Mesendoderm (in vitro differentiated cells): ENCODE measurements around the gene DCAF17.
A peak's percentile ranks its signal among the peaks of the same experiment; 100 is the strongest.
"Not testable (repeated sequence)": the region's sequence is repeated elsewhere in the genome, so short reads cannot be mapped to it uniquely, and the experiment has no call there.

Experiments used
- DNase-seq: peaks from one replicate; pipeline ENCODE4 v3.0.0; 2013
- H2AK5ac ChIP-seq: 2 replicates; pipeline ENCODE4 v1.6.1; 2013; ENCODE audit warnings: low read length, inconsistent platforms
- H2BK120ac ChIP-seq: 2 replicates; pipeline ENCODE4 v1.6.1; 2013; ENCODE audit warnings: low read depth, mild to moderate bottlenecking, low read length, moderate library complexity, mixed read lengths
- H2BK15ac ChIP-seq: replicated peaks from 2 replicates; pipeline ENCODE4 v1.6.1; 2013; ENCODE audit warnings: low read depth, mild to moderate bottlenecking, moderate library complexity
- H2BK5ac ChIP-seq: 2 replicates; pipeline ENCODE4 v1.6.1; 2013; ENCODE audit warnings: low read length, inconsistent platforms
- H3K18ac ChIP-seq: 2 replicates; pipeline ENCODE4 v1.6.1; 2013; ENCODE audit warnings: mild to moderate bottlenecking, low read length, mixed read lengths
- H3K23ac ChIP-seq: one replicate; pipeline ENCODE4 v1.6.1; 2013; ENCODE audit warnings: low read length
- H3K27ac ChIP-seq: 2 replicates; pipeline ENCODE4 v1.5.1; 2013; ENCODE audit warnings: low read depth, mild to moderate bottlenecking, inconsistent platforms, low read length, moderate library complexity
- H3K27me3 ChIP-seq: 2 replicates; pipeline ENCODE4 v1.6.1; 2013; ENCODE audit warnings: low read length, control low read depth, mild to moderate bottlenecking, inconsistent platforms; ENCODE audit not compliant: insufficient read depth, poor library complexity
- H3K36me3 ChIP-seq: 2 replicates; pipeline ENCODE4 v1.6.1; 2013; ENCODE audit warnings: low read length, inconsistent platforms; ENCODE audit not compliant: control insufficient read depth, insufficient read depth
- H3K4ac ChIP-seq: one replicate; pipeline ENCODE4 v1.6.1; 2013; ENCODE audit warnings: low read depth, mild to moderate bottlenecking, low read length, moderate library complexity
- H3K4me1 ChIP-seq: 2 replicates; pipeline ENCODE4 v1.6.1; 2013; ENCODE audit warnings: low read depth, low read length, inconsistent platforms; ENCODE audit not compliant: control insufficient read depth
- H3K4me2 ChIP-seq: 2 replicates; pipeline ENCODE4 v1.6.1; 2013; ENCODE audit warnings: low read length
- H3K4me3 ChIP-seq: 2 replicates; pipeline ENCODE4 v1.5.1; 2013; ENCODE audit warnings: mild to moderate bottlenecking, low read length
- H3K56ac ChIP-seq: one replicate; pipeline ENCODE4 v1.6.1; 2013; ENCODE audit warnings: low read length
- H3K79me1 ChIP-seq: 2 replicates; pipeline ENCODE4 v1.6.1; 2013; ENCODE audit warnings: low read length, inconsistent platforms
- H3K79me2 ChIP-seq: 2 replicates; pipeline ENCODE4 v1.6.1; 2013; ENCODE audit warnings: mild to moderate bottlenecking, low read length; ENCODE audit not compliant: control insufficient read depth, insufficient read depth
- H3K9ac ChIP-seq: 2 replicates; pipeline ENCODE4 v1.6.1; 2013; ENCODE audit warnings: low read length, inconsistent platforms
- H4K5ac ChIP-seq: one replicate; pipeline ENCODE4 v1.6.1; 2013; ENCODE audit warnings: low read length
- H4K8ac ChIP-seq: one replicate; pipeline ENCODE4 v1.6.1; 2013; ENCODE audit warnings: low read depth, mild to moderate bottlenecking, control low read depth, low read length, moderate library complexity
- WGBS: extraction: QIAGEN DNeasy Blood & Tissue Kit; methylation state at CpG from one replicate; pipeline ENCODE4 v1.1.7; 2013; ENCODE audit warnings: low lambda C conversion rate, missing lambda C conversion rate; ENCODE audit not compliant: insufficient coverage; ENCODE audit errors: extremely low coverage; 5-methylcytosine and 5-hydroxymethylcytosine counted together

Gene DCAF17

DNA sequence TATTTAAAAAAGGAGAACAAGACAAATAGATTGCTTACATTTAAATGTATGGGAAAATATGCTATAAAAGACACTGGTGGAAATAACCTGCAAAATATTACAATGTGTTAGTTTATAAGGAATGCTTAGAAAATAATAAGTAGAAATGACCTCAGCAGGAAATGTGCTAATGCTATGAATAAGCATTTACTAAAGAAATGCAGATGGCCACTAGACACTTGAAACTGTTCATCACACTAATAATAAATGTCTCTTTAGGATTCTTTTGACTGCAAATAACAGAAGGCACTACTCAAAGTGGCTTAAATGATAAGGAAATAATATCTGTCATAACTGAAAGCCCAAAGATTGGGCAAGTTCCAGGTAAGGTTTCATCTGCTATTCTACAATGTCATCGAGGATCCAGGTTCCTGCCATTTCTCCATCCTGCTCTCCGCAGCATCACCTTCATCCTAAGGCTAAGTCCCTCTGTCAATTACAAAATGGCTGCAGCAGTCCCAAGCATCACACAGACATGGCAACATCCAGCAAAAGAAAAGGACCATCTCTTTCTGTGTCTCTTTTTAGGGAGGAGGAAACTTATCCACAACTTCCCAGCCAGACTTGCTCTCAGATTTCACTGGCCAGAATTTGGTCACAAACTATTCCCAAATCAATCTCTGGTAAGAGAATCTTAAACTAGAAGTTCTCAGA, 22.1 kb upstream of the DCAF17 start:
- H3K27ac ChIP-seq: no peak overlapping the region
- no peaks in the 10 kb centered on the region for H3K36me3 ChIP-seq
- H3K23ac ChIP-seq: no peak overlapping the region
- H4K8ac ChIP-seq: no peak overlapping the region
- no peak overlapping the region for H2BK15ac ChIP-seq
- no peak for DNase-seq
- no peak overlapping the region for H2BK120ac ChIP-seq
- WGBS: no CpG with 5 or more reads among the region's 2 CpGs
- H3K27me3 ChIP-seq: no peaks in the 10 kb centered on the region
- no peak overlapping the region for H3K4me2 ChIP-seq
- no peak overlapping the region for H3K4me3 ChIP-seq
- peaks cover 3% of the 10 kb centered on the region for H3K4me1 ChIP-seq
- no peak overlapping the region for H3K4ac ChIP-seq
- no peak overlapping the region for H2AK5ac ChIP-seq
- no peak overlapping the region for H2BK5ac ChIP-seq
- H4K5ac ChIP-seq: no peak overlapping the region
- no peak overlapping the region for H3K18ac ChIP-seq
- no peak overlapping the region for H3K9ac ChIP-seq
- no peaks in the 10 kb centered on the region for H3K79me1 ChIP-seq
- H3K79me2 ChIP-seq: peaks cover 1% of the 10 kb centered on the region
- no peak overlapping the region for H3K56ac ChIP-seq

DNA sequence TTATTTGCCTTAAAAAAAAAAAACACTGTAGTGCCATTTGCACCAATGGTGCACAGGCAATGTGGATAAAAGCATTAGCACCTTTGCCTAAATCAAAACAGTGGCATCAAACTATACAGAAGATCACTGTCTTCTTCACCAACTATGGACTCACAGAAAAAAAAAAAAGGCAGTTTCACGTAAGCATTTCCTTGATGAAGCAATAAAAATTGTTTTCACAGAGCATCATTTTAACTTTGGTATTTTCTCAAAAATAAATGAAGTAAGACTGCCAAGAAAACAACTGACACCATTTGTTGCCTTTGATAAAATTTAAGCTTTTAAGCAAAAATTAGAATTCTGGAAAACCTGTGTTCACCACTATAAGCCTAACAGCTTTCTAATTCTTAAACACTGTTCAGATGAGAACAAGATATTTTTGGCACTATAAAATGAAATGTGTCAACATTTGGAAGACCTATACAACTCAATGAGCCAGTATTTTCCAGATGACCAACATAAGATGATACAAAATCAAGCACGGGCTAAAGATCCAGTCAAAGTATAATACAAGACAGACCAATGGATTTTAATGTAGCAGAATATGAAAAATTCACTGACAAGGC, 21.4 kb upstream of the DCAF17 start:
- no peak overlapping the region for H2BK5ac ChIP-seq
- no peak overlapping the region for H3K9ac ChIP-seq
- H4K5ac ChIP-seq: no peak overlapping the region
- DNase-seq: no peak
- H3K79me1 ChIP-seq: no peaks in the 10 kb centered on the region
- H3K36me3 ChIP-seq: no peaks in the 10 kb centered on the region
- H3K27ac ChIP-seq: no peak overlapping the region
- no CpG with 5 or more reads among the region's 2 CpGs for WGBS
- no peak overlapping the region for H2BK15ac ChIP-seq
- H3K4me2 ChIP-seq: no peak overlapping the region
- no peak overlapping the region for H3K18ac ChIP-seq
- no peak overlapping the region for H3K23ac ChIP-seq
- H3K4me1 ChIP-seq: peaks cover 3% of the 10 kb centered on the region
- H2AK5ac ChIP-seq: no peak overlapping the region
- H3K27me3 ChIP-seq: no peaks in the 10 kb centered on the region
- peaks cover 1% of the 10 kb centered on the region for H3K79me2 ChIP-seq
- H3K4me3 ChIP-seq: no peak overlapping the region
- no peak overlapping the region for H2BK120ac ChIP-seq
- no peak overlapping the region for H3K4ac ChIP-seq
- H3K56ac ChIP-seq: no peak overlapping the region
- H4K8ac ChIP-seq: no peak overlapping the region

DNA sequence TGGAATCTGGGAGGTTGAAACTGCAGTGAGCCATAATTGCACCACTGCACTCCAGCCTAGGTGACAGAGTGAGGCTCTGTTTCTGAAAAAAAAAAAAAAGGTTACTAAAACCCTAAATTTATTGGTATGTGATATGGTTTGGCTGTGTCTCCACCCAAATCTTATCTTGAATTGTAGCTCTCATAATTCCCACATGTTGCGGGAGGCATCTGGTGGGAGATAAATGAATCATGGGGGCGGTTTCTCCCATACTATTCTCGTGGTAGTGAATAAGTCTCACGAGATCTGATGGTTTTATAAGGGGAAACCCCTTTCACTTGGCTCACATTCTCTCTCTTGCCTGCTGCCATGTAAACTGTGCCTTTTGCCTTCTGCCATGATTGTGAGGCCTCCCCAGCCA, 19.4 kb upstream of the DCAF17 start:
- H3K79me1 ChIP-seq, H4K8ac ChIP-seq, H3K4ac ChIP-seq, DNase-seq, H2AK5ac ChIP-seq, H4K5ac ChIP-seq, H3K36me3 ChIP-seq, H3K27ac ChIP-seq, H3K4me3 ChIP-seq, H3K4me2 ChIP-seq, H3K18ac ChIP-seq, H3K27me3 ChIP-seq, H3K4me1 ChIP-seq, H3K23ac ChIP-seq, H3K9ac ChIP-seq, H3K79me2 ChIP-seq, H3K56ac ChIP-seq, H2BK5ac ChIP-seq, H2BK15ac ChIP-seq, H2BK120ac ChIP-seq: not testable (repeated sequence)
- WGBS: no CpG with 5 or more reads among the region's 4 CpGs

DNA sequence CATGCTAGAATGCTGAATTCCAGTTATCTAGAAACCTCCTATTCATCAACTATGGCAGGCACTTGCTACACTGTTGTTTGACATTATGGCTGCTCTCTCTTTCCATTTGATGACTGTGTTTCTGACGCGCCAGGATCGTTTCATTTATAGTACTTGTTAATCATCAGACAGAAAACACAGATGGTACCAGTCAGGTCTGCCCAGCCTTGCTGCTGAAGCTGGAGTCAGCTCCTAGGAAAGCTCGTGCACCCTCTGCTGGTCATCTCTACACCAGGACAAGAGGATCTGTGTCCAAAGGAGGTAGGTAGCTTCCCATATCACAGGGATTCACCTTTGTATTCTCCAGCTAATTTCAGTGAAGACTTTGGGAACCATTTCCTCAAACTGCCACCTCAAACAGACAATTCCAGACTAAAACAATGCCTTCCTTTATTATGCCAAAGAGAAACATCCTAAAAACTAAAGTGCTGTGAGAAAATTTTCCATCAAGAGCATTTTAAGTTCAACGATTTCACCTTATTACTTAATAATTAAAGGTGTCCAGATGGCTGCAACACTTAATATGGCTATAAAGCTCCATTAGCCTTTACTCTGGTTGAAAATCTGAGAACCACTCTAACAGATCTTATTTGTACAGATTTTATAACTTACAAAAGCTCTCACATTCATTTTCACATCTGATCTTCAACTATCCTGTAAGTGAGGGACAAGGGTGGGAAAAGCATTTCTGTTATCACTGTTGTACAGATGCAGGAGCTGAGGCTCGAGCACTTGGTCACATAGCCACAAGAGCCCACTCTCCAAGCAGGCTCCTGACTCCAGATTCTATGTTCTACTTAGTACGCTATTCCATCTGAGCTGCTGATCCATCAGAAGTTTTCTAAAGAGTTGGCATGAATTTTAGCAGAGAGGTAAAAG, 17.8 kb upstream of the DCAF17 start:
- Histone ChIP-seq H3K23ac (no peak overlapping the region), H2BK15ac (no peak overlapping the region), H2BK5ac (no peak overlapping the region), H4K5ac (no peak overlapping the region), H3K4me2 (no peak overlapping the region), H3K4ac (no peak overlapping the region), H3K79me2 (peaks cover 6% of the 10 kb centered on the region), H3K18ac (no peak overlapping the region), H3K27me3 (no peaks in the 10 kb centered on the region), H3K56ac (no peak overlapping the region), H3K9ac (no peak overlapping the region), H2AK5ac (no peak overlapping the region), H2BK120ac (no peak overlapping the region), H3K4me1 (no peaks in the 10 kb centered on the region), H3K79me1 (peaks cover 3% of the 10 kb centered on the region), H3K27ac (no peak overlapping the region), H3K36me3 (no peaks in the 10 kb centered on the region), H4K8ac (peak overlapping the region; percentile 58), H3K4me3 (no peak overlapping the region)
- WGBS: no CpG with 5 or more reads among the region's 7 CpGs
- peak; percentile 93 for DNase-seq

DNA sequence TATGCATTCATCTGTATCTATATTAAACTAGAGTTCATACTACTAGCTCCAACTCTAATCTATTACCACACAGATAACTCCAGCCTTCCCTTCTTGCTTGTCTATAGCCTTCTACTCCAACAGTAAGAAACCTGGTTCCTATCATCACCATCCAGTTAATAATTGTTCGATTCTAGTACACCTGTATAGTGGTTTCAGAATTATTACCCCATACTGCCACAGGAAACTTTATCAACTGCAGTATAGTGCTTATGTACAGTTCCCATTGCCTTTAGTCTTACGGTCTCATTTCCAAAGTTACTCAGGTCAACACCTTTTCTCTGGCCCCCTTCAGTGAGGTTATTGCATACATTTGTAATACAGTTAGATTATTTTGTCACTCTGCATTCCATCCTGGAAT, 14.7 kb upstream of the DCAF17 start:
- Histone ChIP-seq H3K79me2 (peaks cover 6% of the 10 kb centered on the region), H3K27me3 (no peaks in the 10 kb centered on the region), H3K9ac (no peak overlapping the region), H4K8ac (no peak overlapping the region), H3K36me3 (no peaks in the 10 kb centered on the region), H3K4me1 (no peaks in the 10 kb centered on the region), H2BK120ac (no peak overlapping the region), H3K23ac (no peak overlapping the region), H3K27ac (no peak overlapping the region), H3K4me2 (no peak overlapping the region), H3K56ac (no peak overlapping the region), H2BK15ac (no peak overlapping the region), H3K79me1 (peaks cover 3% of the 10 kb centered on the region), H3K18ac (no peak overlapping the region), H4K5ac (no peak overlapping the region), H2BK5ac (no peak overlapping the region), H3K4ac (no peak overlapping the region), H2AK5ac (no peak overlapping the region), H3K4me3 (no peak overlapping the region)
- DNase-seq: no peak
- no CpG with 5 or more reads among the region's 2 CpGs for WGBS
